HepG2 (cell line): ENCODE results near the gene PNKD. TPM values are rescaled to one million over a fixed set of nuclear protein-coding genes. Genes with fewer than 3 reads are reported as not detected.

ENCODE experiments used
- ATF2 ChIP-seq: sonication (generic); formaldehyde crosslinking; IDR thresholded peaks from 2 replicates; pipeline ENCODE4 v1.4.0; 2020; ENCODE audit warnings: missing genetic modification reagents
- ATF6 ChIP-seq: sonication (generic); formaldehyde crosslinking; conservative IDR thresholded peaks from 2 replicates; pipeline ENCODE4 v1.4.0; 2020; ENCODE audit warnings: missing genetic modification reagents
- CAMTA2 ChIP-seq: sonication (generic); formaldehyde crosslinking; IDR thresholded peaks from 2 replicates; pipeline ENCODE4 v1.4.0; 2020; ENCODE audit warnings: mild to moderate bottlenecking, missing genetic modification reagents, borderline replicate concordance
- GFI1 ChIP-seq: sonication (generic); formaldehyde crosslinking; IDR thresholded peaks from 2 replicates; pipeline ENCODE4 v1.5.0; 2020; ENCODE audit warnings: missing genetic modification reagents, mild to moderate bottlenecking, borderline replicate concordance
- MEF2D ChIP-seq: sonication (generic); formaldehyde crosslinking; IDR thresholded peaks from 2 replicates; pipeline ENCODE4 v1.5.1; 2020; ENCODE audit warnings: mild to moderate bottlenecking, missing genetic modification reagents
- PHF5A ChIP-seq: IDR thresholded peaks from one replicate; pipeline ENCODE4 v1.6.1; 2018; ENCODE audit warnings: low read depth, missing genetic modification reagents; ENCODE audit not compliant: unreplicated experiment
- PTBP1 ChIP-seq: fragments of 200-400 bp; formaldehyde crosslinking; IDR thresholded peaks from 2 replicates; pipeline ENCODE4 v1.6.1; 2018; ENCODE audit warnings: low read length, low read depth; ENCODE audit not compliant: poor library complexity, severe bottlenecking
- REL ChIP-seq: sonication (generic); formaldehyde crosslinking; conservative IDR thresholded peaks from 2 replicates; pipeline ENCODE4 v1.8.0; 2022; ENCODE audit warnings: mild to moderate bottlenecking, missing genetic modification reagents, moderate library complexity
- RNF219 ChIP-seq: sonication (generic); formaldehyde crosslinking; IDR thresholded peaks from 2 replicates; pipeline ENCODE4 v1.5.0; 2020; ENCODE audit warnings: mild to moderate bottlenecking, missing genetic modification reagents
- SAP130 ChIP-seq: IDR thresholded peaks from 2 replicates; pipeline ENCODE4 v1.6.1; 2016; ENCODE audit warnings: low read depth
- STAG1 ChIP-seq: sonication (generic); formaldehyde crosslinking; IDR thresholded peaks from 2 replicates; pipeline ENCODE4 v1.4.0; 2020; ENCODE audit warnings: missing genetic modification reagents
- ZFYVE20 ChIP-seq: sonication (generic); formaldehyde crosslinking; IDR thresholded peaks from 2 replicates; pipeline ENCODE4 v1.8.0; 2023; ENCODE audit warnings: low read depth, mild to moderate bottlenecking, moderate library complexity, missing genetic modification reagents, borderline replicate concordance
- ZNF121 ChIP-seq: sonication (generic); formaldehyde crosslinking; IDR thresholded peaks from 2 replicates; pipeline ENCODE4 v1.5.0; 2020; ENCODE audit warnings: mild to moderate bottlenecking, missing genetic modification reagents
- ZNF333 ChIP-seq: sonication (generic); formaldehyde crosslinking; IDR thresholded peaks from 2 replicates; pipeline ENCODE4 v1.4.0; 2020; ENCODE audit warnings: mild to moderate bottlenecking, missing genetic modification reagents, borderline replicate concordance
- ZNF605 ChIP-seq: sonication (generic); formaldehyde crosslinking; IDR thresholded peaks from 2 replicates; pipeline ENCODE4 v1.8.0; 2022; ENCODE audit warnings: mild to moderate bottlenecking, missing genetic modification reagents
- ZNF703 ChIP-seq: sonication (generic); formaldehyde crosslinking; IDR thresholded peaks from 2 replicates; pipeline ENCODE4 v1.5.1; 2020; ENCODE audit warnings: missing genetic modification reagents, mild to moderate bottlenecking, moderate library complexity, borderline replicate concordance
- ZNF776 ChIP-seq: sonication (generic); formaldehyde crosslinking; IDR thresholded peaks from 2 replicates; pipeline ENCODE4 v1.4.0; 2020; ENCODE audit warnings: mild to moderate bottlenecking, missing genetic modification reagents
- ZNF780A ChIP-seq: sonication (generic); formaldehyde crosslinking; IDR thresholded peaks from 2 replicates; pipeline ENCODE4 v1.8.0; 2022; ENCODE audit warnings: mild to moderate bottlenecking, missing genetic modification reagents, moderate library complexity
- polyA plus RNA-seq, 8 experiments: library from polyadenylated mRNA; depleted of rRNA in 3 of 8; stranded (reverse) in 7 of 8; unstranded in 1 of 8; fragments of >200 nt; fragmentation: Illumina TruSeq in 4 of 8; extraction: Trizol in 4 of 8; gene quantifications; 2 replicates each; pipeline versions ENCODE4 v1.2.1 to v1.2.3, GENCODE V29; 2011 to 2016; ENCODE audit warnings: low read depth in 4 of 8, missing spikeins in 1 of 8, mixed read lengths in 1 of 8; ENCODE audit not compliant: insufficient read depth in 1 of 8
- total RNA-seq, 5 experiments: library from RNA; depleted of rRNA; stranded (reverse); fragments of >200 nt; fragmentation: Illumina TruSeq; extraction: Trizol; gene quantifications; 2 replicates each; pipeline ENCODE4 v1.2.3, GENCODE V29; 2016; ENCODE audit warnings: low read depth in 1 of 5
- TF ChIP-seq, protein P1 (sequence below): sonication (generic); formaldehyde crosslinking; IDR thresholded peaks from 2 replicates; pipeline ENCODE4 v1.8.1; 2022; ENCODE audit warnings: mild to moderate bottlenecking, missing genetic modification reagents

PNKD gene
- total and polyA plus RNA-seq, 2 of the 13 experiments (the other 11 are each of a cell fraction or from before 2014, with no cell fraction given): 55.9 to 80.4 TPM

GRCh38 chr2:218323526-218324472, 53.5 kb downstream of the PNKD start (continued):
- TF ChIP-seq ZNF780A (CRISPR knock-in tag) (0 out of 2 replicates have a peak, but pooled peaks have one; percentile 39), ZNF333 (CRISPR knock-in tag) (no peak), MEF2D (CRISPR knock-in tag) (peak; percentile 38; the same call in 1 of the 2 replicates), GFI1 (peak; percentile 86), ZNF703 (CRISPR knock-in tag) (no peak), REL (CRISPR knock-in tag) (0 out of 2 replicates have a peak, but pooled peaks have one; percentile 73), ATF2 (CRISPR knock-in tag) (no peak; the same call in 1 of the 2 replicates), ZNF605 (CRISPR knock-in tag) (peak; percentile 75; the same call in 1 of the 2 replicates), ZFYVE20 (no peak), STAG1 (CRISPR knock-in tag) (peak; percentile 16), ZNF121 (CRISPR knock-in tag) (0 out of 2 replicates have a peak, but pooled peaks have one; percentile 12), ZNF776 (CRISPR knock-in tag) (peak; percentile 62; the same call in 1 of the 2 replicates), PTBP1 (no peak), ATF6 (CRISPR knock-in tag) (peak; percentile 19; the same call in 1 of the 2 replicates), CAMTA2 (CRISPR knock-in tag) (no peak), SAP130 (peak; percentile 83), RNF219 (CRISPR knock-in tag) (0 out of 2 replicates have a peak, but pooled peaks have one; percentile 31), PHF5A (CRISPR knock-in tag) (peak; percentile 64)
- TF ChIP-seq, protein P1, sequence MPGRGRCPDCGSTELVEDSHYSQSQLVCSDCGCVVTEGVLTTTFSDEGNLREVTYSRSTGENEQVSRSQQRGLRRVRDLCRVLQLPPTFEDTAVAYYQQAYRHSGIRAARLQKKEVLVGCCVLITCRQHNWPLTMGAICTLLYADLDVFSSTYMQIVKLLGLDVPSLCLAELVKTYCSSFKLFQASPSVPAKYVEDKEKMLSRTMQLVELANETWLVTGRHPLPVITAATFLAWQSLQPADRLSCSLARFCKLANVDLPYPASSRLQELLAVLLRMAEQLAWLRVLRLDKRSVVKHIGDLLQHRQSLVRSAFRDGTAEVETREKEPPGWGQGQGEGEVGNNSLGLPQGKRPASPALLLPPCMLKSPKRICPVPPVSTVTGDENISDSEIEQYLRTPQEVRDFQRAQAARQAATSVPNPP: no peak
